ENCODE data around the gene MSI1. TPM values are rescaled to one million over a fixed set of nuclear protein-coding genes. Genes with fewer than 3 reads are reported as not detected.

The MSI1 gene
- total RNA-seq, 4 donors from 2014 or later = 0.16 TPM; not detected in 3

DNA sequence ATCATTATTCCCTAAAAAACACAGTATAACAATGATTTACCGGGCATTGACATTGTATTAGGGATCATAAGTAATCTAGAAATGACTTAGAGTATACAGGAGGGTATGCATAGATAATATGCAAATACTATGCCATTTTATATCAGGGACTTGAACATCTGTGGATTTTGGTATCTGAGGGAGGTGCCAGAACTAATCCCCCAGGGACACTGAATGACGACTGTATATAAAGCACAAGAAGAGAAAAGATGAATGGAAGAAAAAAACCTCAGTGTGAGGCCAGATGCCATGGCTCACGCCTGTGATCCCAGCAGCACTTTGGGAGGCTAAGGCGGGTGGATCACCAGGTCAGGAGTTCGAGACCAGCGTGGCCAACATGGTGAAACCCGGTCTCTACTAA is 43.5 kb upstream of the MSI1 start:
- H3K27me3 ChIP-seq = no peaks in the 10 kb centered on the region
- no peaks in the 10 kb centered on the region for H3K9me3 ChIP-seq
- DNase-seq (no peak), ATAC-seq (no peak)
- intact Hi-C loops (cut with DNase I; ENCODE audit: low total_unique reads) = no loop called here
- H3K27ac ChIP-seq = no peak overlapping the region
- TF ChIP-seq, protein P1, sequence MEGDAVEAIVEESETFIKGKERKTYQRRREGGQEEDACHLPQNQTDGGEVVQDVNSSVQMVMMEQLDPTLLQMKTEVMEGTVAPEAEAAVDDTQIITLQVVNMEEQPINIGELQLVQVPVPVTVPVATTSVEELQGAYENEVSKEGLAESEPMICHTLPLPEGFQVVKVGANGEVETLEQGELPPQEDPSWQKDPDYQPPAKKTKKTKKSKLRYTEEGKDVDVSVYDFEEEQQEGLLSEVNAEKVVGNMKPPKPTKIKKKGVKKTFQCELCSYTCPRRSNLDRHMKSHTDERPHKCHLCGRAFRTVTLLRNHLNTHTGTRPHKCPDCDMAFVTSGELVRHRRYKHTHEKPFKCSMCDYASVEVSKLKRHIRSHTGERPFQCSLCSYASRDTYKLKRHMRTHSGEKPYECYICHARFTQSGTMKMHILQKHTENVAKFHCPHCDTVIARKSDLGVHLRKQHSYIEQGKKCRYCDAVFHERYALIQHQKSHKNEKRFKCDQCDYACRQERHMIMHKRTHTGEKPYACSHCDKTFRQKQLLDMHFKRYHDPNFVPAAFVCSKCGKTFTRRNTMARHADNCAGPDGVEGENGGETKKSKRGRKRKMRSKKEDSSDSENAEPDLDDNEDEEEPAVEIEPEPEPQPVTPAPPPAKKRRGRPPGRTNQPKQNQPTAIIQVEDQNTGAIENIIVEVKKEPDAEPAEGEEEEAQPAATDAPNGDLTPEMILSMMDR (IDR thresholded peaks at IDR 0.05 in 4 of 5, conservative IDR thresholded peaks at IDR 0.05 in 1 of 5) = no peak
- no peak for TF ChIP-seq POLR2A (IDR thresholded peaks at IDR 0.05)
- in situ Hi-C loops (cut with MboI; ENCODE audit: low sequenced_read_pairs in 4 of 4) = no loop called here
- H3K36me3 ChIP-seq = no peaks in the 10 kb centered on the region
- H3K4me1 ChIP-seq = no peaks in the 10 kb centered on the region
- H3K4me3 ChIP-seq = no peak overlapping the region

DNA sequence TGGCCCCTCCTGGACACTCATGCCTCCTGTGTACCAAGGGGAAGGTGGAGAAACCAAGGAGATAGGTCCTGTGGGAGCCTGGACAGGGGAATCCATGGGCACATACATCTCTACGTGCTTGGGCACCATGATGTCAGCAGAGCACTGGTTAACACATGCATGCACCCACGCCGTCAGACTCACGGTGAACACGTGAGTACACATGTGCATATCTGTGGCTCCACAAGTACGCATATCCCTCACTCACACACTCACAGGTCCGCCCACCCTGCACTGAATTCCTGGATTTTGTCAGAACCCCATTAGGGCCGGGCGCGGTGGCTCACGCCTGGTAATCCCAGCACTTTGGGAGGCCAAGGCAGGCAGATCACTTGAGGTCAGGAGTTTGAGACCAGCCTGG is 39.8 kb upstream of the MSI1 start:
- in situ Hi-C loops (cut with MboI; ENCODE audit: low sequenced_read_pairs in 4 of 4) (no loop called here), intact Hi-C loops (cut with DNase I; ENCODE audit: low total_unique reads) (no loop called here)
- H3K36me3 ChIP-seq = no peaks in the 10 kb centered on the region
- H3K4me1 ChIP-seq = no peaks in the 10 kb centered on the region
- no peak overlapping the region for H3K27ac ChIP-seq
- ATAC-seq (no peak), DNase-seq (no peak)
- H3K27me3 ChIP-seq = no peaks in the 10 kb centered on the region
- TF ChIP-seq POLR2A (IDR thresholded peaks at IDR 0.05) = no peak
- TF ChIP-seq, protein P1 (IDR thresholded peaks at IDR 0.05 in 4 of 5, conservative IDR thresholded peaks at IDR 0.05 in 1 of 5) = no peak
- H3K9me3 ChIP-seq = no peaks in the 10 kb centered on the region
- no peak overlapping the region for H3K4me3 ChIP-seq

DNA sequence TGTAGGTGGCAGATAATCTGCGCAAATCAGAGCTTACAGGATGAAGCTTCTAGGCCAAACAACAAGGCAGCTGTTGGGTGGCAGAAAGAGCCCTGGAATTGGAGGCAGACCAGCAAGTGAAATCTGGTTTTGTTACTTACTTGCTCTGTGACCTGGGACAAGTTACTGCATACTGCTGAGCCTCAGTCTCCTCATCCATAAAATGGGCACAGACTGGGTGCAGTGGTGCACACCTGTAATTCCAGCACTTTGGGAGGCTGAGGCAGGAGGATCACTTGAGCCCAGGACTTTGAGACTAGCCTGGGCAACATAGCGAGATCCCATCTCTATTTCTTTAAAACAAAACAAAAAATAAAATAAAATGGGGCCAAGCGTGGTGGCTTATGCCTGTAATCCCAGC is 37.6 kb upstream of the MSI1 start:
- intact Hi-C loops (cut with DNase I; ENCODE audit: low total_unique reads) (no loop called here), in situ Hi-C loops (cut with MboI; ENCODE audit: low sequenced_read_pairs in 4 of 4) (no loop called here)
- Histone ChIP-seq H3K9me3 (no peaks in the 10 kb centered on the region), H3K27me3 (no peaks in the 10 kb centered on the region), H3K4me3 (no peak overlapping the region), H3K36me3 (no peaks in the 10 kb centered on the region), H3K27ac (no peak overlapping the region), H3K4me1 (no peaks in the 10 kb centered on the region)
- DNase-seq = no peak
- no peak for ATAC-seq
- TF ChIP-seq POLR2A (IDR thresholded peaks at IDR 0.05) = no peak
- TF ChIP-seq, protein P1 (IDR thresholded peaks at IDR 0.05 in 4 of 5, conservative IDR thresholded peaks at IDR 0.05 in 1 of 5) = no peak

DNA sequence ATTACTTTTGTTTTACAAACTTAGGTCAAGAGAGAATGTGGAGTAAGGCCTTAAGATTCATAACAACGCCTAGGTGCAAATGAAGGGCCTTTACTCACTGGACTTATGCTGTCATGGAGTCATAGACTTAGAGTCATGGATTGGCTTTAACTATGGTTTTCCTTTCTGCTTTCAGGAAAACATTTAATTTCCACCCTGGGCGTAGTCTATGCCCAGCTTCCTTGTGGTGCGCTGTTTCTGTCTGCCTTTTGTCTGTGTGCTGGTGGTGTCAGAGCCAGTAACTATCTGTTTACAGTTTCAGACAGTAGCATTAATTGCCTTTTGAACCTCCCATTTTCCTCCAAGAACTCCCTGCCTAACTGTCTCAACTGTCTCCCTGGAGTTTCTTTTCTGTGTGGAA is 37.1 kb upstream of the MSI1 start:
- no peaks in the 10 kb centered on the region for H3K36me3 ChIP-seq
- no peak overlapping the region for H3K4me3 ChIP-seq
- DNase-seq = no peak
- no peak overlapping the region for H3K27ac ChIP-seq
- in situ Hi-C loops (cut with MboI; ENCODE audit: low sequenced_read_pairs in 4 of 4) = no loop called here
- intact Hi-C loops (cut with DNase I; ENCODE audit: low total_unique reads) = no loop called here
- no peaks in the 10 kb centered on the region for H3K27me3 ChIP-seq
- H3K9me3 ChIP-seq = no peaks in the 10 kb centered on the region
- H3K4me1 ChIP-seq = no peaks in the 10 kb centered on the region
- ATAC-seq = no peak
- TF ChIP-seq POLR2A (IDR thresholded peaks at IDR 0.05) = no peak
- TF ChIP-seq, protein P1 (IDR thresholded peaks at IDR 0.05 in 4 of 5, conservative IDR thresholded peaks at IDR 0.05 in 1 of 5) = no peak

GRCh38 chr12:120404271-120404670 is 35.3 kb upstream of the MSI1 start:
- Histone ChIP-seq H3K4me3 (no peak overlapping the region), H3K4me1 (no peaks in the 10 kb centered on the region), H3K27me3 (no peaks in the 10 kb centered on the region), H3K9me3 (no peaks in the 10 kb centered on the region), H3K27ac (no peak overlapping the region), H3K36me3 (no peaks in the 10 kb centered on the region)
- ATAC-seq (no peak), DNase-seq (no peak)
- intact Hi-C loops (cut with DNase I; ENCODE audit: low total_unique reads) = no loop called here
- TF ChIP-seq POLR2A (IDR thresholded peaks at IDR 0.05) = no peak
- TF ChIP-seq, protein P1 (IDR thresholded peaks at IDR 0.05 in 4 of 5, conservative IDR thresholded peaks at IDR 0.05 in 1 of 5) = no peak
- in situ Hi-C loops (cut with MboI; ENCODE audit: low sequenced_read_pairs in 4 of 4) = no loop called here

All from gastrocnemius medialis (tissue), 4 donors.